Stomach smooth muscle (tissue), 2 donors: Measurements from ENCODE around the gene CNFN.

ENCODE experiments used
- H3K27ac ChIP-seq: one replicate; pipeline ENCODE4 v1.7.0; 2013; ENCODE audit warnings: mild to moderate bottlenecking, low read length, inconsistent platforms
- H3K27me3 ChIP-seq, 2 donors: one replicate each; pipeline ENCODE4 v1.7.0; 2013; ENCODE audit warnings: low read length in 2 of 2; ENCODE audit not compliant: insufficient read depth in 2 of 2, control insufficient read depth in 1 of 2
- H3K36me3 ChIP-seq, 2 donors: one replicate each; pipeline ENCODE4 v1.7.0; 2013; ENCODE audit warnings: low read length in 2 of 2; ENCODE audit not compliant: control insufficient read depth in 2 of 2, insufficient read depth in 2 of 2
- H3K4me1 ChIP-seq: one replicate; pipeline ENCODE4 v1.7.0; 2013; ENCODE audit warnings: low read length; ENCODE audit not compliant: control insufficient read depth, insufficient read depth
- H3K4me3 ChIP-seq, 2 donors: one replicate each; pipeline ENCODE4 v1.7.0; 2013; ENCODE audit warnings: low read length in 2 of 2
- H3K9ac ChIP-seq, 2 donors: one replicate each; pipeline ENCODE4 v1.7.0; 2013; ENCODE audit warnings: low read length in 2 of 2, mild to moderate bottlenecking in 1 of 2
- H3K9me3 ChIP-seq, 2 donors: one replicate each; pipeline ENCODE4 v1.7.0; 2013; ENCODE audit warnings: low read length in 2 of 2; ENCODE audit not compliant: control insufficient read depth in 2 of 2
- donor health status: healthy.
- donor health status: Pancreatic carcinoma.

Gene CNFN

GRCh38 chr19:42410371-42410770, 20.3 kb upstream of the CNFN start:
- Histone ChIP-seq H3K4me1 (peaks cover 4% of the 10 kb centered on the region), H3K27ac (no peak overlapping the region), H3K9ac (no peak overlapping the region), H3K4me3 (no peak overlapping the region), H3K27me3 (no peaks in the 10 kb centered on the region), H3K36me3 (peaks cover 0 to 2% of the 10 kb centered on the region in 2 donors), H3K9me3 (no peaks in the 10 kb centered on the region)

- Histone ChIP-seq H3K4me1 (peaks cover 4% of the 10 kb centered on the region), H3K9me3 (no peaks in the 10 kb centered on the region), H3K4me3 (no peak overlapping the region), H3K36me3 (peaks cover 0 to 2% of the 10 kb centered on the region in 2 donors), H3K9ac (no peak overlapping the region), H3K27ac (no peak overlapping the region), H3K27me3 (no peaks in the 10 kb centered on the region)
These were observed 19.4 kb upstream of the CNFN start for GRCh38 chr19:42409477-42409876.

GRCh38 chr19:42407816-42408175, 17.7 kb upstream of the CNFN start:
- H3K27ac ChIP-seq = no peak overlapping the region
- H3K9ac ChIP-seq = no peak overlapping the region
- H3K4me1 ChIP-seq = peaks cover 4% of the 10 kb centered on the region
- no peaks in the 10 kb centered on the region for H3K27me3 ChIP-seq
- H3K9me3 ChIP-seq = no peaks in the 10 kb centered on the region
- peaks cover 0 to 2% of the 10 kb centered on the region in 2 donors for H3K36me3 ChIP-seq
- H3K4me3 ChIP-seq = no peak overlapping the region

- Histone ChIP-seq H3K9me3 (no peaks in the 10 kb centered on the region), H3K9ac (no peak overlapping the region), H3K36me3 (peaks cover 0 to 2% of the 10 kb centered on the region in 2 donors), H3K27me3 (no peaks in the 10 kb centered on the region), H3K4me3 (no peak overlapping the region), H3K4me1 (peaks cover 6% of the 10 kb centered on the region), H3K27ac (no peak overlapping the region)
These were observed 17.2 kb upstream of the CNFN start for GRCh38 chr19:42407085-42407815.

- Histone ChIP-seq H3K27ac (no peak overlapping the region), H3K9ac (no peak overlapping the region), H3K4me1 (peaks cover 13% of the 10 kb centered on the region), H3K27me3 (no peaks in the 10 kb centered on the region), H3K36me3 (peaks cover 0 to 2% of the 10 kb centered on the region in 2 donors), H3K4me3 (no peak overlapping the region), H3K9me3 (no peaks in the 10 kb centered on the region)
These were observed 16.0 kb upstream of the CNFN start for GRCh38 chr19:42406111-42406510.

GRCh38 chr19:42403586-42403985, 13.5 kb upstream of the CNFN start:
- Histone ChIP-seq H3K9me3 (no peaks in the 10 kb centered on the region), H3K36me3 (peaks cover 0 to 2% of the 10 kb centered on the region in 2 donors), H3K4me3 (no peak overlapping the region), H3K27ac (no peak overlapping the region), H3K9ac (no peak overlapping the region), H3K4me1 (peaks cover 10% of the 10 kb centered on the region), H3K27me3 (no peaks in the 10 kb centered on the region)

- Histone ChIP-seq H3K4me3 (peak overlapping the region; percentile 66 to 77), H3K4me1 (peaks cover 15% of the 10 kb centered on the region), H3K27ac (no peak overlapping the region), H3K9ac (peak overlapping the region in 1 of 2 donors; percentile 77), H3K36me3 (no peaks in the 10 kb centered on the region), H3K27me3 (no peaks in the 10 kb centered on the region), H3K9me3 (no peaks in the 10 kb centered on the region)
These were observed 12.4 kb upstream of the CNFN start for GRCh38 chr19:42402376-42403116.

GRCh38 chr19:42401365-42402303, 11.5 kb upstream of the CNFN start:
- H3K4me1 ChIP-seq = peaks cover 20% of the 10 kb centered on the region
- no peak overlapping the region for H3K27ac ChIP-seq
- H3K9me3 ChIP-seq = no peaks in the 10 kb centered on the region
- H3K9ac ChIP-seq = peak overlapping the region; percentile 62 to 77
- peak overlapping the region; percentile 66 to 77 for H3K4me3 ChIP-seq
- no peaks in the 10 kb centered on the region for H3K36me3 ChIP-seq
- H3K27me3 ChIP-seq = no peaks in the 10 kb centered on the region

GRCh38 chr19:42400404-42400803, 10.3 kb upstream of the CNFN start:
- H3K9ac ChIP-seq = no peak overlapping the region
- no peak overlapping the region for H3K4me3 ChIP-seq
- H3K27me3 ChIP-seq = no peaks in the 10 kb centered on the region
- no peak overlapping the region for H3K27ac ChIP-seq
- H3K4me1 ChIP-seq = peaks cover 24% of the 10 kb centered on the region
- no peaks in the 10 kb centered on the region for H3K9me3 ChIP-seq
- H3K36me3 ChIP-seq = no peaks in the 10 kb centered on the region

GRCh38 chr19:42397263-42398166, 7.4 kb upstream of the CNFN start:
- peak overlapping the region; percentile 88 for H3K27ac ChIP-seq
- H3K9me3 ChIP-seq = no peaks in the 10 kb centered on the region
- H3K36me3 ChIP-seq = no peaks in the 10 kb centered on the region

More at GRCh38 chr19:42397263-42398166, 7.4 kb upstream of the CNFN start:
- H3K27me3 ChIP-seq = no peaks in the 10 kb centered on the region
- peaks cover 24% of the 10 kb centered on the region for H3K4me1 ChIP-seq
- H3K4me3 ChIP-seq = peak overlapping the region; percentile 86 to 88
- H3K9ac ChIP-seq = peak overlapping the region; percentile 93 to 94
